ENCODE results near the gene SLA2. TPM values are rescaled to one million over a fixed set of nuclear protein-coding genes. Genes with fewer than 3 reads are reported as not detected.

SLA2 gene
- total RNA-seq, 2 experiments from 2014 or later: 19.9 to 21.3 TPM

GRCh38 chr20:36620917-36621316 is 25.1 kb downstream of the SLA2 start:
- H3K27me3 ChIP-seq (ENCODE audit: control insufficient read depth in 1 of 2, insufficient read depth in 2 of 2, low read length in 2 of 2): no peaks in the 10 kb centered on the region
- ChIA-PET CTCF (no interaction called here), POLR2A (interaction anchor here (2.1 kb wide), 1 partner anchor 15 kb away, joined by 5 read pairs; the partner anchor contains the start of gene RAB5IF)
- no peak overlapping the region for H3K27ac ChIP-seq (ENCODE audit: low read depth in 1 of 2, low read length in 2 of 2)
- H3K4me1 Mint-ChIP-seq (ENCODE audit: low read depth): peaks cover 36% of the 10 kb centered on the region
- DNase-seq: no peak
- no peaks in the 10 kb centered on the region for H3K9me3 Mint-ChIP-seq
- H3K4me1 ChIP-seq (ENCODE audit: insufficient read depth, low read length): peaks cover 11% of the 10 kb centered on the region
- peaks cover 37% of the 10 kb centered on the region for H3K36me3 ChIP-seq (ENCODE audit: insufficient read depth, low read length)
- H3K36me3 Mint-ChIP-seq (ENCODE audit: low read depth): peaks cover 46% of the 10 kb centered on the region
- TF ChIP-seq CTCF (IDR thresholded peaks at IDR 0.05): no peak
- H3K27me3 Mint-ChIP-seq: no peaks in the 10 kb centered on the region
- no peak overlapping the region for H3K4me3 ChIP-seq (ENCODE audit: low read length)
- H3K9me3 ChIP-seq (ENCODE audit: control insufficient read depth in 1 of 2, insufficient read depth in 1 of 2, low read length in 2 of 2): no peaks in the 10 kb centered on the region
- peak overlapping the region; percentile 37 for H3K27ac Mint-ChIP-seq
- H3K4me3 Mint-ChIP-seq: no peak overlapping the region
- no peak for ATAC-seq (ENCODE audit: poor library complexity)
- intact Hi-C loops (cut with DNase I, micrococcal nuclease): no loop called here

- POLR2A ChIA-PET: no interaction called here
- Histone ChIP-seq H3K4me1 (ENCODE audit: insufficient read depth, low read length) (peaks cover 13% of the 10 kb centered on the region), H3K4me3 (ENCODE audit: low read length) (no peak overlapping the region), H3K9me3 (ENCODE audit: control insufficient read depth in 1 of 2, insufficient read depth in 1 of 2, low read length in 2 of 2) (no peaks in the 10 kb centered on the region), H3K27me3 (ENCODE audit: control insufficient read depth in 1 of 2, insufficient read depth in 2 of 2, low read length in 2 of 2) (no peaks in the 10 kb centered on the region), H3K27ac (ENCODE audit: low read depth in 1 of 2, low read length in 2 of 2) (peak overlapping the region in 1 of 2 donors; percentile 29), H3K36me3 (ENCODE audit: insufficient read depth, low read length) (peaks cover 60% of the 10 kb centered on the region)
- DNase-seq: no peak
- intact Hi-C loops (cut with DNase I, micrococcal nuclease): loop anchor here in 1 of 2 experiments (5.0 kb wide), 1 partner anchor 247 kb away; a partner anchor contains a TSS
- peak overlapping the region; percentile 22 for H3K27ac Mint-ChIP-seq
- H3K9me3 Mint-ChIP-seq: no peaks in the 10 kb centered on the region
- TF ChIP-seq CTCF (IDR thresholded peaks at IDR 0.05): no peak
- no peak for ATAC-seq (ENCODE audit: poor library complexity)
- no peak overlapping the region for H3K4me3 Mint-ChIP-seq
- no peaks in the 10 kb centered on the region for H3K27me3 Mint-ChIP-seq
- CTCF ChIA-PET: interaction anchor here (1.5 kb wide), 1 partner anchor 140 kb away, joined by 3 read pairs; no protein-coding TSS in a partner anchor
- H3K4me1 Mint-ChIP-seq (ENCODE audit: low read depth): peaks cover 12% of the 10 kb centered on the region
- peaks cover 61% of the 10 kb centered on the region for H3K36me3 Mint-ChIP-seq (ENCODE audit: low read depth)
These were observed 31.0 kb downstream of the SLA2 start for GRCh38 chr20:36614781-36615557.

GRCh38 chr20:36613974-36614373 is 32.0 kb downstream of the SLA2 start:
- no peak for TF ChIP-seq CTCF (IDR thresholded peaks at IDR 0.05)
- ATAC-seq (ENCODE audit: poor library complexity) (no peak), DNase-seq (no peak)
- CTCF ChIA-PET: interaction anchor here (1.5 kb wide), 1 partner anchor 140 kb away, joined by 3 read pairs; no protein-coding TSS in a partner anchor
- H3K4me1 ChIP-seq (ENCODE audit: insufficient read depth, low read length): peaks cover 13% of the 10 kb centered on the region
- H3K27me3 Mint-ChIP-seq: no peaks in the 10 kb centered on the region
- no peaks in the 10 kb centered on the region for H3K27me3 ChIP-seq (ENCODE audit: control insufficient read depth in 1 of 2, insufficient read depth in 2 of 2, low read length in 2 of 2)
- peak overlapping the region; percentile 22 for H3K27ac Mint-ChIP-seq
- POLR2A ChIA-PET: interaction anchor here (0.7 to 1.1 kb wide), 3 partner anchors 16 to 32 kb away, joined by 3 read pairs; partner anchors contain the start of gene SLA2
- H3K9me3 Mint-ChIP-seq: no peaks in the 10 kb centered on the region
- intact Hi-C loops (cut with DNase I, micrococcal nuclease): loop anchor here in 1 of 2 experiments (2.0 to 5.0 kb wide), 3 partner anchors 31 to 248 kb away; a partner anchor contains a TSS
- no peak overlapping the region for H3K4me3 ChIP-seq (ENCODE audit: low read length)
- H3K4me1 Mint-ChIP-seq (ENCODE audit: low read depth): peaks cover 12% of the 10 kb centered on the region
- peaks cover 67% of the 10 kb centered on the region for H3K36me3 ChIP-seq (ENCODE audit: insufficient read depth, low read length)
- peak overlapping the region in 1 of 2 donors; percentile 29 for H3K27ac ChIP-seq (ENCODE audit: low read depth in 1 of 2, low read length in 2 of 2)
- no peak overlapping the region for H3K4me3 Mint-ChIP-seq
- H3K9me3 ChIP-seq (ENCODE audit: control insufficient read depth in 1 of 2, insufficient read depth in 1 of 2, low read length in 2 of 2): no peaks in the 10 kb centered on the region
- H3K36me3 Mint-ChIP-seq (ENCODE audit: low read depth): peaks cover 71% of the 10 kb centered on the region
